Measurements from ENCODE around the gene C7orf57. TPM values are rescaled to one million over a fixed set of nuclear protein-coding genes. Genes with fewer than 3 reads are reported as not detected.

C7orf57 gene
- 0.14 TPM in 2 replicates for total RNA-seq

DNA sequence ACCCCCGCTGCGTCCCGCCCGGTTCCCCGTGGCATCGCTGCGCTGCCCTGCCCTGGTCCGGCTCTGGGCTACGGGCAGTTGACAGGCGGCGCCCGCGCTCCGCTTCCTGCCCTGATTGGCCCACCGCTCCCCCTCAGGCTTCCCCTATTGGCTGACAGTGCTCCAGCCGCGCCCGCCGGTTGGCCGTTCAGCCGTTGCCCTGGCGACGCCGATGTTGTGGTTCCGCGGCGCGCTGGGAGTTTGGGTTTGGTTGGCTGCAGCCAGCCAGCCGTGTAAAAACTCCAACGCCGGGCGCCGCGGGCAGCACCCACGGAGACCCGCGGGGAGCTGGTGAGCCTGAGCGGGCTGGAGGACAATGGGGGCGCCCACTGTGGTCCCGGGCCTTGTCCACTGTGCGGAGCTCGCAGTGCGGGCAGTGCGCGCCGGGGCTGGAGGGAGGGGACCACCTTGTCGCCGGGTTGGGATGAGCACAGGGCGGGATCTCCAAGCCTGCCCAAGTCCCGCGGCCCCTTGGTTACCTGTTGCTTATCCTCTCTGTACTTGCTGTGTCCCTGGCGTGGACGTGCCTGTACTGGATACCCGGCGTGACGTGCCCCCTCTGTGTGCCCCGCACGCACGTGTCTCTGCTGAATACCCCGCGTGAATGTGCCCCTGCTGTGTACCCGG, at the start of gene C7orf57:
C7orf57 (plus strand) TSS at position 243 of the 666 bp plus-strand sequence. CDS start 766 bp downstream, outside the sequence.

DNA sequence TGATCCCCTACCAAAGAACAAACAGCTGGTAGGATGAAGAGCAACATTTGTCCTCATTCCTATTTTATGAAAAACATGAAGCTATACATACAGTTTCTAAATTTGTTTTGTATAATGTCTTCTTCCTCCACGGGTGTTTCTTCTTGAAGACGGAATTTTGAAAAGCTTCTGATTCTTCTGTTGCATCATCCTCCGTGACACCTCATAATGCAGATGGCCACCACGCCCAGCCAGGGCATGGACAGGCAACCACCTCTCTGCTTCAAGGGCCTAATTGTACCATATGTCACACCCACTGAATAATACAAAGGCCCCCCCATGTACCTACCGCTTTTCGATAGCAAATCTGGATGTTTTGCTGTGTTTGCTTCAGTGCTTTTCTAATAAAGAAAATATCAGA, 6.4 kb upstream of the C7orf57 start, which contains the start of gene SUN3:
SUN3 (minus strand) TSS at position 170 of the 400 bp plus-strand sequence; CDS start at position 1, 169 bp downstream.

DNA sequence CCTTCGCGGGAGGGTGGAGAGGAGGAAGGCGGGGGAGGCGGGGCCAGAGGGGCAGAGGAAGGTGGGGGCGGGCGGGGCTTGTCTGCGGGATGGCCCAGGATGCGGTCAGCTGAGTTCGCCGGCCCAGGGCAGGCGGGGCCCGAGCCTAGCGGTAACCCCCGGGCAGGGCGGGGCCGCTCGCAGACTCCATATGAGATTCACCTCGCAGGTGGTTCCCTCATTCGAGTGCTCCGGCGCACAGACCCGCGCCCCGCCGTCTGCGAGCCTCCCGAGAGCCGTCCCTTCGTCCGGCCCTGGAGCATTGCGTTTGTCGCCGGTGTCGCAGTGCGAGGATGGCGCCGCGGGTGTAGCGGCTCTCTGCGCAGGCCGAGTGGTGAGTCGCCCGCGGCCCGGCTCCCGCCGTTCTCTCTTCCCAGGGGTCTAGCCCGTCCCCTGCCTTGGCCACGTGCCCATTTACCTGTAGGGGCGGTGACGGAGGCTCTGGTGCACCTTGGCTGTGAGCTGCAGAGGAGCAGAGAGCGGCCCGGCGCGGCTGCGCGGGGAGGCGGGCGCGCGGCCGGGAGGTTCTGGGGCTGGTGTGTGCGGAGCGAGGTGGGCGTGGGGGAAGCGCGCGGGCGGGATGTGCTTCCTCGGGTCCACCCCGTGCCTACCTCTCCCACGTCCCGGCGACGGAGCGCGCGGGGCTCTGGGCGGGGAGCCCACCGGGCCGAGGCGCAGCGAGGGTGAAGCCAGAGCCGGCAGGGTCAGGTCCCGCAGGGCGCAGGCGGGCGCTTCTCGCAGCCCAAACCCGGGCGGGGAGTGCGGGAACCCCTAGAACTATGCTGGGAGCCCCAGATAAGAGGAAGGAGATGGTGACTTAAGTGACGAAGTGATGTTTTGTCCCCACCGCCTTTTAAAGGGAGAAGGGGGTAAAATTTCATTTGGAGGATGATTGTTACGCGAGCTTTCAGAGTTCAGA, 54.0 kb downstream of the C7orf57 start, which contains the start of gene UPP1:
UPP1 (plus strand) TSS at position 220 of the 958 bp plus-strand sequence. CDS start 5,519 bp downstream, outside the sequence.

Other genes with a start within 250 kb of the C7orf57 start
- gene PKD1L1, start 87.1 kb upstream of the C7orf57 start, total RNA-seq = 0.07 TPM in 1 of 2 replicates, not detected in the other
- gene HUS1, start 55.9 kb upstream of the C7orf57 start, total RNA-seq = 11.8 and 13.7 TPM in 2 replicates
- gene SUN3, start 6.4 kb upstream of the C7orf57 start, total RNA-seq = not detected in 2 replicates
- gene UPP1, start 53.7 kb downstream of the C7orf57 start, total RNA-seq = 79.9 and 81.5 TPM in 2 replicates
- 0.84 and 0.99 TPM in 2 replicates for gene ABCA13, start 135.9 kb downstream of the C7orf57 start, total RNA-seq

Measured in airway epithelial cell (primary cell).